Retinal pigment epithelial cell (primary cell): ENCODE measurements around the gene SORT1.
A peak's percentile ranks its signal among the peaks of the same experiment; 100 is the strongest.
"Not testable (repeated sequence)": the region's sequence is repeated elsewhere in the genome, so short reads cannot be mapped to it uniquely, and the experiment has no call there.

Source experiments
- DNase-seq: peaks from one replicate; pipeline ENCODE4 v3.0.0-alpha.2; 2010; ENCODE audit warnings: low read depth
- H3K4me3 ChIP-seq: 2 replicates; pipeline ENCODE4 v1.5.1; 2011; ENCODE audit warnings: mild to moderate bottlenecking, low read length, control low read depth, moderate library complexity
- CTCF ChIP-seq: conservative IDR thresholded peaks from 2 replicates; pipeline ENCODE4 v1.5.1; 2011; ENCODE audit warnings: low read depth, low read length, control low read depth, inconsistent platforms

Gene SORT1

GRCh38 chr1:109396871-109397580 lies 692 bp downstream of the SORT1 start:
- H3K4me3 ChIP-seq, result peak overlapping the region; percentile 73
- no peak for TF ChIP-seq CTCF
- no peak for DNase-seq

- H3K4me3 ChIP-seq, result peak overlapping the region; percentile 73
- TF ChIP-seq CTCF, result no peak
- no peak for DNase-seq
Observed at GRCh38 chr1:109396513-109396839, 1.2 kb downstream of the SORT1 start.

- H3K4me3 ChIP-seq, result peak overlapping the region; percentile 73
Observed at GRCh38 chr1:109395602-109396512, 1.9 kb downstream of the SORT1 start.

GRCh38 chr1:109395282-109395599 lies 2.5 kb downstream of the SORT1 start:
- not testable (repeated sequence) for DNase-seq
- peak overlapping the region; percentile 73 for H3K4me3 ChIP-seq

More at GRCh38 chr1:109395602-109396512, 1.9 kb downstream of the SORT1 start:
- DNase-seq, result no peak
- TF ChIP-seq CTCF, result no peak

- DNase-seq, result no peak
- peak overlapping the region; percentile 22 for H3K4me3 ChIP-seq
Observed at GRCh38 chr1:109394591-109395281, 3.0 kb downstream of the SORT1 start.

GRCh38 chr1:109393617-109394233 lies 4.0 kb downstream of the SORT1 start:
- no peak overlapping the region for H3K4me3 ChIP-seq
- no peak for TF ChIP-seq CTCF
- no peak for DNase-seq

More at GRCh38 chr1:109394591-109395281, 3.0 kb downstream of the SORT1 start:
- no peak for TF ChIP-seq CTCF

GRCh38 chr1:109392788-109393616 lies 4.7 kb downstream of the SORT1 start:
- TF ChIP-seq CTCF, result no peak
- H3K4me3 ChIP-seq, result peak overlapping the region; percentile 19

More at GRCh38 chr1:109392788-109393616, 4.7 kb downstream of the SORT1 start:
- DNase-seq, result no peak
